K562 (cell line): Measurements from ENCODE around the gene CHRNG. TPM values are rescaled to one million over a fixed set of nuclear protein-coding genes. Genes with fewer than 3 reads are reported as not detected.

ENCODE experiments used
- ATAC-seq: fragments of 200-7000 bp; cut with Tn5 transposase; 3 replicates; pipeline ENCODE4 v1.9.1; 2020; ENCODE audit warnings: moderate library complexity
- BruUV-seq: library from RNA; stranded (reverse); fragments of 400-500 nt; replicated peaks from 2 replicates; lab custom pipeline; 2021; lab: Mats Ljungman, UMichigan
- CTCF ChIA-PET: fragments of 300-600 bp; formaldehyde crosslinking; extraction: SDS; loops from one replicate; lab custom pipeline; 2021; ENCODE audit warnings: low intra/inter-chr PET ratio; lab: Yijun Ruan, JAX
- POLR2A ChIA-PET: fragments of 300-600, 350-650 bp; sonication (Branson Sonifier 250); formaldehyde crosslinking; extraction: SDS; loops from one replicate; lab custom pipeline; 2021; ENCODE audit warnings: antibody characterized with exemption, inconsistent platforms; lab: Yijun Ruan, JAX
- DNase-seq, 4 experiments: peaks; one replicate each; pipeline versions ENCODE4 v3.0.0 to v3.0.0-alpha.2; 2011 to 2018; ENCODE audit warnings: low spot score in 3 of 4, mixed read lengths in 3 of 4; ENCODE audit errors: extremely low read depth in 1 of 4
- FAIRE-seq: peaks from 2 replicates; lab custom pipeline; 2011; peaks lifted over from hg19 to GRCh38; lab: Jason Lieb, UNC
- H2AFZ ChIP-seq: 2 replicates; pipeline ENCODE4 v1.6.0; 2011; ENCODE audit warnings: low read depth, low read length, control low read depth, inconsistent platforms
- H3K27ac ChIP-seq: fragments of 200-600 bp; 3 replicates; pipeline ENCODE4 v1.8.0; 2011; ENCODE audit warnings: low read depth, mild to moderate bottlenecking, control low read depth, inconsistent platforms, low read length, moderate library complexity, mixed read lengths; ENCODE audit errors: extremely low read depth
- H3K27me3 ChIP-seq, 2 experiments: fragments of 300-600 bp in 1 of 2; 2 replicates in 1 of 2; 3 replicates in 1 of 2; pipeline versions ENCODE4 v1.6.0 to v1.8.0; 2011; ENCODE audit warnings: inconsistent platforms in 2 of 2, low read length in 2 of 2, mild to moderate bottlenecking in 1 of 2, mixed read lengths in 1 of 2, moderate library complexity in 1 of 2; ENCODE audit not compliant: control insufficient read depth in 2 of 2, insufficient read depth in 2 of 2
- H3K36me3 ChIP-seq: fragments of 300-600 bp; 3 replicates; pipeline ENCODE4 v1.8.0; 2011; ENCODE audit warnings: mild to moderate bottlenecking, low read length, inconsistent platforms; ENCODE audit not compliant: control insufficient read depth, insufficient read depth
- H3K4me1 ChIP-seq, 2 experiments: fragments of 200-600 bp in 1 of 2; replicated peaks in 1 of 2; 2 replicates in 1 of 2; 3 replicates in 1 of 2; pipeline versions ENCODE4 v1.5.1 to v1.8.0; 2011; ENCODE audit warnings: inconsistent platforms in 2 of 2, low read length in 2 of 2, mild to moderate bottlenecking in 1 of 2, mixed read lengths in 1 of 2, moderate library complexity in 1 of 2; ENCODE audit not compliant: control insufficient read depth in 2 of 2, insufficient read depth in 2 of 2
- H3K4me2 ChIP-seq: 2 replicates; pipeline ENCODE4 v1.6.1; 2011; ENCODE audit warnings: low read length, control low read depth, inconsistent platforms, mixed read lengths; ENCODE audit not compliant: insufficient read depth
- H3K4me3 ChIP-seq: fragments of 200-600 bp; sonication (generic), shearing (Covaris generic); 2 replicates; pipeline ENCODE4 v1.5.1; 2016; ENCODE audit warnings: control low read depth, inconsistent platforms
- H3K79me2 ChIP-seq: fragments of 200-600 bp; 3 replicates; pipeline ENCODE4 v1.8.0; 2011; ENCODE audit warnings: low read length, inconsistent platforms; ENCODE audit not compliant: control insufficient read depth, insufficient read depth
- H3K9ac ChIP-seq, 2 experiments: 2 replicates each; pipeline versions ENCODE4 v1.6.0 to v1.6.1; 2011; ENCODE audit warnings: low read depth in 2 of 2, low read length in 2 of 2, control low read depth in 1 of 2, inconsistent platforms in 1 of 2, mild to moderate bottlenecking in 1 of 2, mixed read lengths in 1 of 2; ENCODE audit not compliant: insufficient read depth in 1 of 2
- H3K9me1 ChIP-seq: one replicate; pipeline ENCODE4 v1.6.0; 2011; ENCODE audit warnings: inconsistent platforms, mild to moderate bottlenecking, low read length, moderate library complexity; ENCODE audit not compliant: control insufficient read depth, insufficient read depth
- H3K9me3 ChIP-seq: replicated peaks from 2 replicates; pipeline ENCODE4 v1.5.1; 2011; ENCODE audit warnings: low read depth, low read length, inconsistent platforms; ENCODE audit not compliant: control insufficient read depth, insufficient read depth
- H4K20me1 ChIP-seq: replicated peaks from 2 replicates; pipeline ENCODE4 v1.6.1; 2011; ENCODE audit warnings: low read length, inconsistent platforms, mixed read lengths; ENCODE audit not compliant: control insufficient read depth, insufficient read depth
- CHCHD3 ChIP-seq: fragments of 250-450 bp; sonication (Bioruptor Pico); IDR thresholded peaks from 2 replicates; pipeline ENCODE4 v2.1.2; 2022; ENCODE audit warnings: mild to moderate bottlenecking
- E4F1 ChIP-seq: fragments of 250-450 bp; sonication (Bioruptor Pico); IDR thresholded peaks from 2 replicates; pipeline ENCODE4 v1.5.0; 2021; ENCODE audit warnings: mild to moderate bottlenecking, borderline replicate concordance
- HINFP ChIP-seq: fragments of 450-650 bp; conservative IDR thresholded peaks from 2 replicates; pipeline ENCODE4 v1.6.1; 2016; ENCODE audit warnings: missing genetic modification characterization, low read depth, mild to moderate bottlenecking, control low read depth, missing compliant biosample characterization
- MAFG ChIP-seq: fragments of 450-650 bp; conservative IDR thresholded peaks from 2 replicates; pipeline ENCODE4 v1.6.1; 2016; ENCODE audit warnings: missing genetic modification characterization, missing compliant biosample characterization
- SRF ChIP-seq, 2 experiments: fragments of 250-450, 450-650 bp in 1 of 2; sonication (Bioruptor Pico) in 1 of 2; sonication (generic) in 1 of 2; formaldehyde crosslinking; IDR thresholded peaks; 2 replicates each; pipeline versions ENCODE4 v1.5.0 to v1.5.1; 2020 to 2022; ENCODE audit warnings: mild to moderate bottlenecking in 1 of 2, missing genetic modification reagents in 1 of 2
- YY1 ChIP-seq, 3 experiments: IDR thresholded peaks; 2 replicates each; pipeline ENCODE4 v1.6.1; 2011; ENCODE audit warnings: low read length in 2 of 3, mild to moderate bottlenecking in 2 of 3, moderate library complexity in 2 of 3, borderline replicate concordance in 1 of 3, control low read depth in 1 of 3, low read depth in 1 of 3; ENCODE audit not compliant: insufficient read depth in 3 of 3, insufficient replicate concordance in 2 of 3, control insufficient read depth in 1 of 3, insufficient read length in 1 of 3; ENCODE audit errors: extremely low read depth in 1 of 3
- ZNF253 ChIP-seq: fragments of 250-450 bp; sonication (Bioruptor Pico); conservative IDR thresholded peaks from 2 replicates; pipeline ENCODE4 v1.6.1; 2021; ENCODE audit warnings: mild to moderate bottlenecking
- WGBS: fragments of 100-300 bp; shearing (Covaris generic); methylation state at CpG from one replicate; pipeline ENCODE4 v1.1.6; 2016; ENCODE audit warnings: low coverage, mixed read lengths; ENCODE audit not compliant: insufficient coverage; ENCODE audit errors: missing lambda C conversion rate; 5-methylcytosine and 5-hydroxymethylcytosine counted together
- in situ Hi-C: fragments of 300-500 bp; cut with MboI; formaldehyde crosslinking; loops from 4 replicates; pipeline ENCODE4 v1.15.0; 2018; ENCODE audit warnings: inconsistent platforms, mixed read lengths
- intact Hi-C: fragments of 100-400 bp; cut with micrococcal nuclease; formaldehyde crosslinking; loops from 2 replicates; pipeline ENCODE4 v1.14.2; 2022
- polyA plus RNA-seq, 8 experiments: library from polyadenylated mRNA; depleted of rRNA in 4 of 8; stranded (reverse) in 5 of 8; unstranded in 3 of 8; fragments of >200 nt; fragmentation: Nextera tagmentation in 2 of 8; fragmentation: Illumina TruSeq in 1 of 8; extraction: Ambion mirVana in 2 of 8; extraction: Trizol in 1 of 8; gene quantifications; 2 replicates each; pipeline versions ENCODE4 v1.2.1 to v1.2.3, GENCODE V29; 2011 to 2014; ENCODE audit warnings: inconsistent platforms in 1 of 8, missing spikeins in 1 of 8
- total RNA-seq, 7 experiments: library from RNA; depleted of rRNA in 6 of 7; stranded (reverse); fragments of >200 nt in 6 of 7; fragmentation: Illumina TruSeq in 2 of 7; extraction: Trizol in 2 of 7; gene quantifications; 2 replicates each; pipeline versions ENCODE4 v1.2.1 to v1.2.3, GENCODE V29; 2011 to 2021; ENCODE audit warnings: low replicate concordance in 1 of 7

Gene CHRNG
- total and polyA plus RNA-seq, 9 of the 15 experiments (the other 6 are each of a cell fraction or from before 2014, with no cell fraction given), result not detected

DNA sequence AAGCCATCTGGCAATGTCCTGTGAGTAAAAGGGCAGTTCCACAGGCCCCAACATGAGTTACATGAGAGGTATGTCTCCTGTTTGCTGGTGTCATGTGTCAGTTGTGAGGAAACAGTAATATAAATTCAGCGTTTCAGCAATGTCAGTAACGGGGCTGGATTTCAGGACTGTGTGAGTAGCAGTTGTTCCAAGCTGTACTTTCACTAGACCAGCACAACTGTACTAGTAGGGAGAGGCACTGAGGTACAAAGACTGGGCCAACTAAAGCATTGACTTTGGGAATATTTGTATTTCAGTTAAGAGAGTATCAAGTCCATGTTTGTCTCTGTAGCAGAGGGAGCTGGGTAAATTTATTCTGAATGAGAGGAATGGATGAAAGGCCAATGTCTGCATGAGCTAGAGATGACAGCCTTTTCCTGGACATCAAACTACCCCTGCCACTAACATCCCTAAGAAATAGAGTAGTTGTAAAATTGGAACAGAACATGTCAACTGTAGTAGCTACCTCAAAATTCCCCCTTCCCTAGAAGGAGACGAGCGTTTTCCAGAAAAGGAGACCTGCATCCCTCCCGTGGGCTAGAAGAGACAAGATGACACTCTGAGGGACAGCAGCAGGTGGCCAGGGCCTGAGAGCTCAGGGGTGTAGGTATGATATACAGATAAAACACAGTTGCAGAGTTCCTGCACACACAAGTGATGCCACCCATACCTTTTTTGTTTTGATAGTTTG is 35.3 kb downstream of the CHRNG start (continued):
- TF ChIP-seq YY1 (IDR thresholded peaks at IDR 0.05; ENCODE audit: borderline replicate concordance in 1 of 3, control insufficient read depth in 1 of 3, extremely low read depth in 1 of 3, insufficient read depth in 3 of 3, insufficient read length in 1 of 3, insufficient replicate concordance in 2 of 3, low read depth in 1 of 3, low read length in 2 of 3) (no peak), MAFG (tag) (no peak), ZNF253 (CRISPR knock-in tag) (no peak), CHCHD3 (CRISPR knock-in tag) (no peak), E4F1 (CRISPR knock-in tag) (no peak)

GRCh38 chr2:232575404-232575746 is 35.9 kb downstream of the CHRNG start:
- Histone ChIP-seq H3K4me1 (no peaks in the 10 kb centered on the region), H3K9me3 (no peaks in the 10 kb centered on the region), H3K4me2 (no peak overlapping the region), H4K20me1 (no peaks in the 10 kb centered on the region), H3K9me1 (no peaks in the 10 kb centered on the region), H3K27ac (no peak overlapping the region), H3K36me3 (peaks cover 24% of the 10 kb centered on the region; the same call in 2 of the 3 replicates), H3K79me2 (no peaks in the 10 kb centered on the region), H3K9ac (no peak overlapping the region), H2AFZ (no peak overlapping the region), H3K4me3 (no peak overlapping the region), H3K27me3 (no peaks in the 10 kb centered on the region)
- in situ Hi-C loops, result no loop called here
- BruUV-seq, result no TSS peak
- DNase-seq (no peak), ATAC-seq (no peak), FAIRE-seq (no peak)
- TF ChIP-seq HINFP (tag) (no peak), SRF (CRISPR knock-in tag; IDR thresholded peaks at IDR 0.05) (no peak)
- intact Hi-C loops, result no loop called here
- POLR2A ChIA-PET, result no interaction called here
- 100% methylated on average over 1 of the region's 1 CpG for whole genome bisulfite sequencing
- CTCF ChIA-PET, result no interaction called here
